Middle frontal gyrus (tissue), 1 donor: ENCODE data around the gene AP5Z1.

Experiments used
- DNase-seq: peaks from one replicate; pipeline ENCODE4 v3.0.0-alpha.2; 2015; ENCODE audit warnings: low spot score; ENCODE audit errors: extremely low spot score

AP5Z1 gene

GRCh38 chr7:4775250-4775847, at the start of gene AP5Z1:
Gene AP5Z1, plus strand, starts transcription at chr7:4775623. Its CDS starts 93 bp downstream, at chr7:4775716.
- peak; percentile 94 for DNase-seq

- no peak for DNase-seq
These were observed 49.5 kb upstream of the AP5Z1 start for GRCh38 chr7:4725850-4726450.

GRCh38 chr7:4726566-4726965, 48.9 kb upstream of the AP5Z1 start:
- no peak for DNase-seq

- no peak for DNase-seq
These were observed 47.3 kb upstream of the AP5Z1 start for GRCh38 chr7:4727914-4728705.

GRCh38 chr7:4729266-4729665, 46.2 kb upstream of the AP5Z1 start:
- DNase-seq = no peak

GRCh38 chr7:4730276-4730675, 45.1 kb upstream of the AP5Z1 start:
- DNase-seq = no peak

- DNase-seq = no peak
These were observed 44.5 kb upstream of the AP5Z1 start for GRCh38 chr7:4730971-4731370.

GRCh38 chr7:4731803-4732202, 43.6 kb upstream of the AP5Z1 start:
- DNase-seq = no peak

- DNase-seq = no peak
These were observed 41.4 kb upstream of the AP5Z1 start for GRCh38 chr7:4733936-4734528.

GRCh38 chr7:4734587-4735345, 40.7 kb upstream of the AP5Z1 start:
- DNase-seq = no peak

- no peak for DNase-seq
These were observed 38.1 kb upstream of the AP5Z1 start for GRCh38 chr7:4737300-4737699.

- no peak for DNase-seq
These were observed 36.5 kb upstream of the AP5Z1 start for GRCh38 chr7:4738711-4739527.

- no peak for DNase-seq
These were observed 35.9 kb upstream of the AP5Z1 start for GRCh38 chr7:4739528-4739992.

GRCh38 chr7:4740796-4741195, 34.6 kb upstream of the AP5Z1 start:
- no peak for DNase-seq

- no peak for DNase-seq
These were observed 33.3 kb upstream of the AP5Z1 start for GRCh38 chr7:4742051-4742573.

GRCh38 chr7:4742852-4743251, 32.6 kb upstream of the AP5Z1 start:
- DNase-seq = no peak

- peak; percentile 65 for DNase-seq
These were observed 30.8 kb upstream of the AP5Z1 start for GRCh38 chr7:4744391-4745264.

- no peak for DNase-seq
These were observed 30.0 kb upstream of the AP5Z1 start for GRCh38 chr7:4745265-4745919.
